Kidney (tissue), 14 donors: ENCODE data around the gene MNX1. TPM values are rescaled to one million over a fixed set of nuclear protein-coding genes. Genes with fewer than 3 reads are reported as not detected.

Experiments used
- DNase-seq, 5 donors: peaks; one replicate each; pipeline ENCODE4 v3.0.0-alpha.2; 2013 to 2020
- FAIRE-seq: peaks from 2 replicates; lab custom pipeline; 2012; peaks lifted over from hg19 to GRCh38; lab: Jason Lieb, UNC
- H3K27ac ChIP-seq, 2 donors: one replicate each; pipeline ENCODE4 v1.7.0; 2013; ENCODE audit warnings: low read depth in 2 of 2, low read length in 2 of 2, inconsistent platforms in 1 of 2
- H3K27me3 ChIP-seq: one replicate; pipeline ENCODE4 v1.7.1; 2013; ENCODE audit warnings: low read length, inconsistent platforms; ENCODE audit not compliant: control insufficient read depth, insufficient read depth
- H3K36me3 ChIP-seq, 3 donors: one replicate each; pipeline versions ENCODE4 v1.7.0 to v1.7.1; 2013; ENCODE audit warnings: low read length in 3 of 3, control low read depth in 1 of 3, inconsistent platforms in 1 of 3; ENCODE audit not compliant: insufficient read depth in 3 of 3, control insufficient read depth in 2 of 3
- H3K4me1 ChIP-seq, 3 donors: one replicate each; pipeline versions ENCODE4 v1.7.0 to v1.7.1; 2013; ENCODE audit warnings: low read length in 3 of 3, inconsistent platforms in 1 of 3, low read depth in 1 of 3; ENCODE audit not compliant: control insufficient read depth in 2 of 3, insufficient read depth in 2 of 3
- H3K4me3 ChIP-seq, 3 donors: one replicate each; pipeline versions ENCODE4 v1.7.0 to v1.8.1; 2013; ENCODE audit warnings: low read length in 3 of 3, control low read depth in 1 of 3, inconsistent platforms in 1 of 3
- H3K9ac ChIP-seq, 3 donors: one replicate each; pipeline versions ENCODE4 v1.7.0 to v1.7.1; 2013; ENCODE audit warnings: low read length in 3 of 3, control low read depth in 1 of 3, inconsistent platforms in 1 of 3
- H3K9me3 ChIP-seq, 3 donors: one replicate each; pipeline versions ENCODE4 v1.7.0 to v1.7.1; 2013; ENCODE audit warnings: low read length in 3 of 3, control low read depth in 1 of 3, inconsistent platforms in 1 of 3; ENCODE audit not compliant: control insufficient read depth in 2 of 3, insufficient read depth in 1 of 3
- intact Hi-C: fragments of 100-400 bp; cut with DNase I; formaldehyde crosslinking; loops from one replicate; pipeline ENCODE4 v1.11.1; 2022
- polyA plus RNA-seq: library from polyadenylated mRNA; stranded (reverse); fragments of 350-450 nt; fragmentation: Illumina TruSeq; extraction: RNeasy Lipid Tissue Mini Kit (QIAGEN cat#74804); gene quantifications from one replicate; pipeline ENCODE4 v1.2.3, GENCODE V29; 2014; ENCODE audit warnings: low read depth, low replicate concordance; ENCODE audit not compliant: insufficient read depth
- total RNA-seq: library from RNA; stranded (reverse); fragmentation: NEBNext Ultra II Directional; extraction: Animal tissue kit (Norgen Biotek cat#: 25700); gene quantifications from one replicate; pipeline ENCODE4 v1.2.1, GENCODE V29; 2021
- TF ChIP-seq, protein P1 (sequence below): IDR thresholded peaks from 3 replicates; pipeline ENCODE4 v1.5.1; 2012; ENCODE audit warnings: mild to moderate bottlenecking, moderate library complexity, borderline replicate concordance; ENCODE audit not compliant: insufficient read depth; ENCODE audit errors: extremely low read depth
- donor health status: control.
- donor health status: control.
- donor health status: control.
- donor health status: control.
- donor health status: control.
- donor health status: DM: yes; HTN: yes; CAD: no.
- donor health status: Normal renal cell carcinoma (clear cell type).

MNX1 gene
- total and polyA plus RNA-seq, 2 donors from 2014 or later = 1.1 TPM; not detected in 1

DNA sequence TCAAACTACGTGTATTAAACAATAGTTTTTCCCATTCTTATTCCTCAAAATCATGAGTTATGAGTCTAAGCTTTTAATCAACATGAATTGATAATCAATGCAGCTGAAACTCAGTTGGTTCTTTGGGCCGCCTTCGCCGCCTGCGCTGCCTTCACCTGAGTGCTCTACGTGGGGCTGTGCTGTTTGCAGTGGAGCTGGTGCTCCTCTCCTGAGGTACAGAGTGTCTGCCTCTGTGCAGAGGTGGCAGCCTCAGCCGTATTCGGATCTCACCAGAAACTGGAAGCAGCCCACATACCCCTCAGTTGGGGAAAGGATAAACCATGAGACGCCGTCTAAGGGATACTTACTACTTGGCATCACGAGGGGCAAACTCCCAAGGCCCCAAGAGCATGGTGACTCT lies 45.5 kb downstream of the MNX1 start:
- Histone ChIP-seq H3K9me3 (no peaks in the 10 kb centered on the region), H3K9ac (no peak overlapping the region), H3K4me1 (no peaks in the 10 kb centered on the region), H3K27ac (no peak overlapping the region), H3K4me3 (no peak overlapping the region), H3K36me3 (peaks cover 3 to 46% (median 37%) of the 10 kb centered on the region in 3 donors), H3K27me3 (no peaks in the 10 kb centered on the region)
- TF ChIP-seq, protein P1, sequence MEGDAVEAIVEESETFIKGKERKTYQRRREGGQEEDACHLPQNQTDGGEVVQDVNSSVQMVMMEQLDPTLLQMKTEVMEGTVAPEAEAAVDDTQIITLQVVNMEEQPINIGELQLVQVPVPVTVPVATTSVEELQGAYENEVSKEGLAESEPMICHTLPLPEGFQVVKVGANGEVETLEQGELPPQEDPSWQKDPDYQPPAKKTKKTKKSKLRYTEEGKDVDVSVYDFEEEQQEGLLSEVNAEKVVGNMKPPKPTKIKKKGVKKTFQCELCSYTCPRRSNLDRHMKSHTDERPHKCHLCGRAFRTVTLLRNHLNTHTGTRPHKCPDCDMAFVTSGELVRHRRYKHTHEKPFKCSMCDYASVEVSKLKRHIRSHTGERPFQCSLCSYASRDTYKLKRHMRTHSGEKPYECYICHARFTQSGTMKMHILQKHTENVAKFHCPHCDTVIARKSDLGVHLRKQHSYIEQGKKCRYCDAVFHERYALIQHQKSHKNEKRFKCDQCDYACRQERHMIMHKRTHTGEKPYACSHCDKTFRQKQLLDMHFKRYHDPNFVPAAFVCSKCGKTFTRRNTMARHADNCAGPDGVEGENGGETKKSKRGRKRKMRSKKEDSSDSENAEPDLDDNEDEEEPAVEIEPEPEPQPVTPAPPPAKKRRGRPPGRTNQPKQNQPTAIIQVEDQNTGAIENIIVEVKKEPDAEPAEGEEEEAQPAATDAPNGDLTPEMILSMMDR = no peak
- intact Hi-C loops = no loop called here
- FAIRE-seq (no peak), DNase-seq (no peak)

- Histone ChIP-seq H3K4me3 (no peak overlapping the region), H3K9ac (no peak overlapping the region), H3K27me3 (no peaks in the 10 kb centered on the region), H3K27ac (no peak overlapping the region), H3K9me3 (no peaks in the 10 kb centered on the region), H3K4me1 (no peaks in the 10 kb centered on the region), H3K36me3 (peaks cover 4 to 56% (median 38%) of the 10 kb centered on the region in 3 donors)
- TF ChIP-seq, protein P1 = no peak
- FAIRE-seq = no peak
- intact Hi-C loops = no loop called here
- peak in 1 of 5 donors; percentile 42 for DNase-seq
Observed at GRCh38 chr7:156963472-156963871, 47.0 kb downstream of the MNX1 start.

DNA sequence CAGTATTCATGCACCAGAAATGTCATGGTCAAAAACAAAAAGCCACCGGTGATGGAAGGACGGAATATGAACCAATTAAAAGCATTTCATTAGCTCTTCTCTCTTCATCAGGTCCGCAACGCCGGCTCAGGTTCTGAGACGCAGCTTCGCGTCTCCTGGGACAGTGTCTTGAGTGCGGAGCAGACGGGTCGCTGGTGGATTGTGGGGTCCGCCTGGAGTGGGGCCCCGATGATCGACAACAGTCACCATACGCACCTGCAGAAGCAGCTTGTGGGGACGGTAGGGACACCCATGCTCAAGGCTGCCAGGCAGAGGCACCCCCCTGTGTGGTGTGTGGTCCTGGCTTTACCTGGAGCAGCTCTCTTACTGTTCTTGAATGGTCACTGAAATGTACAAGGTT lies 47.6 kb downstream of the MNX1 start:
- DNase-seq = peak in 1 of 5 donors; percentile 53
- Histone ChIP-seq H3K4me1 (no peaks in the 10 kb centered on the region), H3K36me3 (peaks cover 4 to 62% (median 44%) of the 10 kb centered on the region in 3 donors), H3K9me3 (no peaks in the 10 kb centered on the region), H3K4me3 (no peak overlapping the region), H3K9ac (no peak overlapping the region), H3K27me3 (no peaks in the 10 kb centered on the region), H3K27ac (no peak overlapping the region)
- TF ChIP-seq, protein P1 = no peak
- intact Hi-C loops = no loop called here
- FAIRE-seq = no peak

- Histone ChIP-seq H3K36me3 (peaks cover 4 to 62% (median 45%) of the 10 kb centered on the region in 3 donors), H3K9me3 (no peaks in the 10 kb centered on the region), H3K27me3 (no peaks in the 10 kb centered on the region), H3K27ac (no peak overlapping the region), H3K4me3 (no peak overlapping the region), H3K9ac (no peak overlapping the region), H3K4me1 (no peaks in the 10 kb centered on the region)
- FAIRE-seq (no peak), DNase-seq (no peak)
- intact Hi-C loops = no loop called here
- TF ChIP-seq, protein P1 = no peak
Observed at GRCh38 chr7:156962145-156962544, 48.3 kb downstream of the MNX1 start.
